Measurements from ENCODE around the gene ZNF784.

Gene ZNF784

DNA sequence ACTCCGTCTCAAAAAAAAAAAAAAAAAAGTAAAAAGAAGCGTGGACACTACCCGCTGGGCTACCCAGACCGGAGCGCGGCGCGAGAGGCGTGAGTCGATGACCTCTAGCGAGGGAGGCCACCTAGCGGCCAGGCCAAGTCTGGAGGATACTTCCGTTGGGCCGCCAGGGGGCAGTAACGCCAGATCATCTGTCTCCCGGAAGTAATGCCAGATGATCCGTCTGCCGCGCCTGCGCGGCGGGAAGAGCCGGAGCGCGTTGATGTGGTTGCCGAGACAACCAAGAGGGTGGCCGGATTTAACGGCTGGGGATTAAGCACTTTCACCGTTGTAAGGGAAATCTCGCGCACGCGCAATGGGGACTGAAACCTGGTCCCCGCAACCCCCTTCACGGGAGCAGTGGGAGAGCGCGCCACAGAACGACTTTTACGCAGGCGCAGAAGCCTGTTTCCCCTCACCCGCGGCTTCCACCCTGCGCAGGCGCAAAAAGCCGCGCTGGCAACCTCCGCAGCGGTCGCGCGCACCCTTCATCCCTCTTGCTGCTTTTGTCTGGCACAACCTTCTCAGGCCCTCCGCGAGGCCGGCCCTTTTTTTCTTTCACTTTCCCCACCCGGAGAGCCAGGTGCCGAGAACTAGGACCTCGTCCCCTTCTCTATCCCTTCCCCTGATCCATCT is 29.4 kb upstream of the ZNF784 start:
- Histone ChIP-seq H3K4me2 (ENCODE audit: low read length) (peak overlapping the region; percentile 76), H3K4me1 (ENCODE audit: low read length) (peaks cover 24% of the 10 kb centered on the region), H3K36me3 (replicated peaks; ENCODE audit: low read depth, low read length) (peaks cover 29% of the 10 kb centered on the region), H3K79me2 (ENCODE audit: low read length) (peaks cover 39% of the 10 kb centered on the region), H3K9me3 (ENCODE audit: insufficient read depth, low read length) (no peaks in the 10 kb centered on the region), H2AFZ (ENCODE audit: low read depth, low read length) (peak overlapping the region; percentile 54; the same call in 1 of the 2 replicates), H3K9ac (ENCODE audit: low read length) (peak overlapping the region; percentile 96), H3K27ac (ENCODE audit: low read length) (peak overlapping the region; percentile 90), H4K20me1 (ENCODE audit: insufficient read depth, low read length) (peaks cover 24% of the 10 kb centered on the region), H3K27me3 (ENCODE audit: low read depth, low read length) (no peaks in the 10 kb centered on the region), H3K4me3 (ENCODE audit: low read length) (peak overlapping the region; percentile 80)
- TF ChIP-seq, protein P1, sequence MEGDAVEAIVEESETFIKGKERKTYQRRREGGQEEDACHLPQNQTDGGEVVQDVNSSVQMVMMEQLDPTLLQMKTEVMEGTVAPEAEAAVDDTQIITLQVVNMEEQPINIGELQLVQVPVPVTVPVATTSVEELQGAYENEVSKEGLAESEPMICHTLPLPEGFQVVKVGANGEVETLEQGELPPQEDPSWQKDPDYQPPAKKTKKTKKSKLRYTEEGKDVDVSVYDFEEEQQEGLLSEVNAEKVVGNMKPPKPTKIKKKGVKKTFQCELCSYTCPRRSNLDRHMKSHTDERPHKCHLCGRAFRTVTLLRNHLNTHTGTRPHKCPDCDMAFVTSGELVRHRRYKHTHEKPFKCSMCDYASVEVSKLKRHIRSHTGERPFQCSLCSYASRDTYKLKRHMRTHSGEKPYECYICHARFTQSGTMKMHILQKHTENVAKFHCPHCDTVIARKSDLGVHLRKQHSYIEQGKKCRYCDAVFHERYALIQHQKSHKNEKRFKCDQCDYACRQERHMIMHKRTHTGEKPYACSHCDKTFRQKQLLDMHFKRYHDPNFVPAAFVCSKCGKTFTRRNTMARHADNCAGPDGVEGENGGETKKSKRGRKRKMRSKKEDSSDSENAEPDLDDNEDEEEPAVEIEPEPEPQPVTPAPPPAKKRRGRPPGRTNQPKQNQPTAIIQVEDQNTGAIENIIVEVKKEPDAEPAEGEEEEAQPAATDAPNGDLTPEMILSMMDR (IDR thresholded peaks at IDR 0.05; ENCODE audit: low read depth, low read length), result peak; percentile 99
- no peak for TF ChIP-seq EZH2phosphoT487 (IDR thresholded peaks at IDR 0.05; ENCODE audit: low read depth)

DNA sequence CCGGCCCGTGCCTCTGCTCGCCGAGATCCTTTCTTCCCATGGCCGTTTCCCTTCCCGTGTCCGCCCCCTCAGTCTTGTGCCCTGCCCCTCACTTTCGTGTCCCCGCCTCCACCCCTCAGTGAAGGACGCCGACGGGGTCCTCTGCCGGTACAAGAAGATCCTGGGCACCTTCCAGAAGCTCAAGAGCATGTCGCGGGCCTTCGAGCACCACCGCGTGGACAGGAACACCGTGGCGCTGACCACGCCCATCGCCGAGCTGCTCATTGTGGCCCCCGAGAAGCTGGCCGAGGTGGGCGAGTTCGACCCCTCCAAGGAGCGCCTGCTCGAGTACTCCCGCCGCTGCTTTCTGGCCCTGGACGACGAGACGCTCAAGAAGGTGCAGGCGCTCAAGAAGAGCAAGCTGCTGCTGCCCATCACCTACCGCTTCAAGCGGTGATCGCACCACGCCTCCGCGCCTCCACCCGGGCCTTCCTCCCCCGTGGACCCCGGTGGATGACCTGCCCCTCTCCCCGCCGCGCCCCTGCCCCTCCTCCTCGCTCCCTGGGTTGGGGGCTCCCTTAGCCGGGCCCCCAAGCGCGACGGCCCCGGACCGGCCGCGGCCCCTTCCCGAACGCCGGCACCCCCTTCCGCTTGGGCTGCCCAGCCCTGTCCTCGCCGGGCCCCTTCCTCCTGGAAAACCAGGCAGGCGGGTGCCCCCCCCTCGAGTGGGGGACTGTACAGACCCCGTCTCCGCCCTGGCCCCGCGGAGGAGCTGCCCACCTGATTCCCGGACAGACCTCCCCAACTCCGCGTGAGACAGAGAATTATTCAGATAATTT is 28.2 kb upstream of the ZNF784 start:
- 0 out of 2 replicates have a peak overlapping the region, but pooled peaks have one; percentile 80 for H3K4me3 ChIP-seq (ENCODE audit: low read length)
- H3K9ac ChIP-seq (ENCODE audit: low read length), result no peak overlapping the region
- peak overlapping the region; percentile 76 for H3K4me2 ChIP-seq (ENCODE audit: low read length)

DNA sequence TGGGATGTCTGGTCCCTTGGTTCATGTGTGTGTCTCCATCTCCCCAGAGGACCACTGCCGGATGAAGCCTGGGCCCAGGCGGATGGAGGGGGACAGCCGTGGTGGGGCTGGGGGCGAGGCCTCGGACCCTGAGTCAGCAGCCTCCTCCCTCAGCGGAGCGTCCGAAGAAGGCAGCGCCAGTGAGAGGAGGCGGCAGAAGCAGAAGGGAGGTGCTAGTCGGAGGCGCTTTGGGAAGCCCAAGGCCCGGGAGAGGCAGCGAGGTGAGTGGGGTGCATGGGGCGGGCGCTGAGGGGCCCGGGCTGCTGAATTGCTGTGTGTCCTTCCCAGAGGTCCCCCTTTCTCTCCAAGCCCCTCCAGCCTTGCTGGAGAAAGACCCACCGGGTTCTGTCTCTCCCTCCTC is 26.9 kb upstream of the ZNF784 start:
- Histone ChIP-seq H3K9me3 (ENCODE audit: insufficient read depth, low read length) (no peaks in the 10 kb centered on the region), H3K4me3 (ENCODE audit: low read length) (no peak overlapping the region), H3K79me2 (ENCODE audit: low read length) (peaks cover 30% of the 10 kb centered on the region), H3K4me2 (ENCODE audit: low read length) (no peak overlapping the region), H3K4me1 (ENCODE audit: low read length) (peaks cover 20% of the 10 kb centered on the region), H3K27ac (ENCODE audit: low read length) (no peak overlapping the region), H2AFZ (ENCODE audit: low read depth, low read length) (no peak overlapping the region), H3K9ac (ENCODE audit: low read length) (no peak overlapping the region), H3K27me3 (ENCODE audit: low read depth, low read length) (no peaks in the 10 kb centered on the region), H4K20me1 (ENCODE audit: insufficient read depth, low read length) (no peaks in the 10 kb centered on the region), H3K36me3 (replicated peaks; ENCODE audit: low read depth, low read length) (peaks cover 7% of the 10 kb centered on the region)
- TF ChIP-seq, protein P1 (IDR thresholded peaks at IDR 0.05; ENCODE audit: low read depth, low read length), result no peak
- no peak for TF ChIP-seq EZH2phosphoT487 (IDR thresholded peaks at IDR 0.05; ENCODE audit: low read depth)

More for the DNA sequence above, 28.2 kb upstream of the ZNF784 start:
- H3K27ac ChIP-seq (ENCODE audit: low read length), result no peak overlapping the region
- no peak for TF ChIP-seq EZH2phosphoT487 (IDR thresholded peaks at IDR 0.05; ENCODE audit: low read depth)
- TF ChIP-seq, protein P1 (IDR thresholded peaks at IDR 0.05; ENCODE audit: low read depth, low read length), result no peak
- H3K79me2 ChIP-seq (ENCODE audit: low read length), result peaks cover 34% of the 10 kb centered on the region
- no peak overlapping the region for H2AFZ ChIP-seq (ENCODE audit: low read depth, low read length)
- H4K20me1 ChIP-seq (ENCODE audit: insufficient read depth, low read length), result peaks cover 12% of the 10 kb centered on the region
- no peaks in the 10 kb centered on the region for H3K9me3 ChIP-seq (ENCODE audit: insufficient read depth, low read length)
- peaks cover 17% of the 10 kb centered on the region for H3K4me1 ChIP-seq (ENCODE audit: low read length)
- H3K27me3 ChIP-seq (ENCODE audit: low read depth, low read length), result no peaks in the 10 kb centered on the region
- H3K36me3 ChIP-seq (replicated peaks; ENCODE audit: low read depth, low read length), result peaks cover 20% of the 10 kb centered on the region

DNA sequence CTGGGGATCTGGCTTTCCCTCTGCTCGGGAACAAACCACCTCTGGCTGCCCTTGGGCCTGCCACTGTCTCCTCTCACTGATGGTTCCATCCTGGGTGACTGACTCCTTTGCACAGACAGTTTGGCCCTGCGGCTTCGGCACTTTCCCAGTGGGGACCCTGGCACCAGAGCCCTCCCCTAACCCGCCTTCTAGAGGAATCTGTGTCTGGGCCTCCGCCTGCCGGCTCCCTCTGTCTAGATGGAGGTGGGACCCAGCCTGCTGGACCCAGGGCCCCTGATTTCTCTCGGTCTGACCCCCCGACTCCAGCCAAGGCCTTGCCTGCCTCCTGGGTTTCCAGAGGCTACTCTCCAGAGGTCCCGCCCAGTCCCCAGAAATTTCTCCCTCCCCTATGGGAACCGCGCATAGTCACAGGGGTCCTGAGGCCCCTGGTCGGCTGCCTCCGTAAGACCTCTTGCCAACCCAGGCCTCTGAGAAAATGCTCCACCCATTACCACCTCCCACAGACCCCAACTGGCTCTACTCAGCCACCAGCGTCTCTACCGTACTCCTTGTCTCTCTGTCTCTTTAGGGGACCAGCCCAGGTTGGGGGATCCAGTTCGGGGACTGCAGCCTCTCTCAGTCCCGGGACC is 26.4 kb upstream of the ZNF784 start:
- no peak overlapping the region for H3K4me2 ChIP-seq (ENCODE audit: low read length)
- no peaks in the 10 kb centered on the region for H3K9me3 ChIP-seq (ENCODE audit: insufficient read depth, low read length)
- no peak overlapping the region for H2AFZ ChIP-seq (ENCODE audit: low read depth, low read length)
- no peaks in the 10 kb centered on the region for H4K20me1 ChIP-seq (ENCODE audit: insufficient read depth, low read length)
- no peak overlapping the region for H3K4me3 ChIP-seq (ENCODE audit: low read length)
- peaks cover 20% of the 10 kb centered on the region for H3K4me1 ChIP-seq (ENCODE audit: low read length)
- H3K9ac ChIP-seq (ENCODE audit: low read length), result no peak overlapping the region
- H3K36me3 ChIP-seq (replicated peaks; ENCODE audit: low read depth, low read length), result peaks cover 2% of the 10 kb centered on the region
- no peak for TF ChIP-seq EZH2phosphoT487 (IDR thresholded peaks at IDR 0.05; ENCODE audit: low read depth)
- TF ChIP-seq, protein P1 (IDR thresholded peaks at IDR 0.05; ENCODE audit: low read depth, low read length), result no peak
- H3K27me3 ChIP-seq (ENCODE audit: low read depth, low read length), result no peaks in the 10 kb centered on the region
- H3K79me2 ChIP-seq (ENCODE audit: low read length), result peaks cover 27% of the 10 kb centered on the region
- no peak overlapping the region for H3K27ac ChIP-seq (ENCODE audit: low read length)
